ENCODE measurements around the gene PIGQ. TPM values are rescaled to one million over a fixed set of nuclear protein-coding genes. Genes with fewer than 3 reads are reported as not detected.

PIGQ gene
- total RNA-seq, 1 donor from 2014 or later = 70.2 TPM

- Histone ChIP-seq H3K27ac (no peak overlapping the region), H3K9me3 (no peaks in the 10 kb centered on the region), H3K27me3 (no peaks in the 10 kb centered on the region), H3K36me3 (peaks cover 26 to 39% of the 10 kb centered on the region in 2 donors), H3K4me1 (peaks cover 0 to 5% of the 10 kb centered on the region in 2 donors), H3K4me3 (no peak overlapping the region)
- TF ChIP-seq CTCF (IDR thresholded peaks at IDR 0.05) = no peak
- intact Hi-C loops (cut with DNase I) = no loop called here
- DNase-seq (ENCODE audit: low spot score in 2 of 2) = no peak
Measured at GRCh38 chr16:626787-627453, 57.2 kb downstream of the PIGQ start.

- no peak for DNase-seq (ENCODE audit: low spot score in 2 of 2)
- peaks cover 0 to 5% of the 10 kb centered on the region in 2 donors for H3K4me1 ChIP-seq
- no peaks in the 10 kb centered on the region for H3K9me3 ChIP-seq
- TF ChIP-seq CTCF (IDR thresholded peaks at IDR 0.05) = no peak
- H3K27ac ChIP-seq = no peak overlapping the region
- peaks cover 26 to 39% of the 10 kb centered on the region in 2 donors for H3K36me3 ChIP-seq
- H3K27me3 ChIP-seq = no peaks in the 10 kb centered on the region
- H3K4me3 ChIP-seq = no peak overlapping the region
- intact Hi-C loops (cut with DNase I) = no loop called here
Measured at GRCh38 chr16:627454-628239, 57.9 kb downstream of the PIGQ start.

GRCh38 chr16:628321-629061, 58.7 kb downstream of the PIGQ start:
- intact Hi-C loops (cut with DNase I) = no loop called here
- no peak for TF ChIP-seq CTCF (IDR thresholded peaks at IDR 0.05)
- Histone ChIP-seq H3K4me1 (peaks cover 0 to 5% of the 10 kb centered on the region in 2 donors), H3K27ac (no peak overlapping the region), H3K36me3 (peaks cover 31 to 46% of the 10 kb centered on the region in 2 donors), H3K27me3 (no peaks in the 10 kb centered on the region), H3K9me3 (no peaks in the 10 kb centered on the region), H3K4me3 (no peak overlapping the region)
- no peak for DNase-seq (ENCODE audit: low spot score in 2 of 2)

GRCh38 chr16:629185-629832, 59.5 kb downstream of the PIGQ start:
- Histone ChIP-seq H3K27me3 (no peaks in the 10 kb centered on the region), H3K36me3 (peaks cover 39 to 55% of the 10 kb centered on the region in 2 donors), H3K9me3 (no peaks in the 10 kb centered on the region), H3K4me3 (no peak overlapping the region), H3K27ac (no peak overlapping the region), H3K4me1 (peaks cover 0 to 5% of the 10 kb centered on the region in 2 donors)
- intact Hi-C loops (cut with DNase I) = no loop called here
- no peak for DNase-seq (ENCODE audit: low spot score in 2 of 2)
- no peak for TF ChIP-seq CTCF (IDR thresholded peaks at IDR 0.05)

- H3K9me3 ChIP-seq = no peaks in the 10 kb centered on the region
- peaks cover 39 to 55% of the 10 kb centered on the region in 2 donors for H3K36me3 ChIP-seq
- H3K27me3 ChIP-seq = no peaks in the 10 kb centered on the region
- intact Hi-C loops (cut with DNase I) = no loop called here
- no peak for TF ChIP-seq CTCF (IDR thresholded peaks at IDR 0.05)
- no peak overlapping the region for H3K27ac ChIP-seq
- H3K4me1 ChIP-seq = peaks cover 0 to 5% of the 10 kb centered on the region in 2 donors
- no peak for DNase-seq (ENCODE audit: low spot score in 2 of 2)
- H3K4me3 ChIP-seq = no peak overlapping the region
Measured at GRCh38 chr16:629833-630248, 60.1 kb downstream of the PIGQ start.
